Keratinocyte (primary cell): ENCODE results near the gene GRSF1. TPM values are rescaled to one million over a fixed set of nuclear protein-coding genes. Genes with fewer than 3 reads are reported as not detected.

ENCODE experiments used
- DNase-seq: peaks from one replicate; pipeline ENCODE4 v3.0.0-alpha.2; 2011; ENCODE audit warnings: low read depth, missing footprints, low spot score
- FAIRE-seq: peaks from 2 replicates; lab custom pipeline; 2011; peaks lifted over from hg19 to GRCh38; lab: Jason Lieb, UNC
- H2AFZ ChIP-seq: 2 replicates; pipeline ENCODE4 v1.6.0; 2012; ENCODE audit warnings: low read length, control low read depth, inconsistent platforms; ENCODE audit not compliant: control insufficient read depth
- H3K27ac ChIP-seq: 2 replicates; pipeline ENCODE4 v1.5.1; 2011; ENCODE audit warnings: low read length; ENCODE audit not compliant: control insufficient read depth, insufficient read depth
- H3K27me3 ChIP-seq: 3 replicates; pipeline ENCODE4 v1.6.0; 2011; ENCODE audit warnings: low read length; ENCODE audit not compliant: control insufficient read depth, insufficient read depth; ENCODE audit errors: extremely low read depth
- H3K36me3 ChIP-seq, 2 experiments: 2 replicates in 1 of 2; 3 replicates in 1 of 2; pipeline ENCODE4 v1.5.1; 2011; ENCODE audit warnings: low read length in 2 of 2, mild to moderate bottlenecking in 1 of 2; ENCODE audit not compliant: control insufficient read depth in 2 of 2, insufficient read depth in 2 of 2; ENCODE audit errors: extremely low read depth in 1 of 2
- H3K4me1 ChIP-seq: 3 replicates; pipeline ENCODE4 v1.5.1; 2011; ENCODE audit warnings: low read length; ENCODE audit not compliant: control insufficient read depth, insufficient read depth; ENCODE audit errors: extremely low read depth
- H3K4me2 ChIP-seq: 3 replicates; pipeline ENCODE4 v1.6.0; 2011; ENCODE audit warnings: low read depth, low read length; ENCODE audit not compliant: control insufficient read depth, insufficient read depth; ENCODE audit errors: extremely low read depth
- H3K4me3 ChIP-seq, 3 experiments: fragments of 200-600 bp in 1 of 3; sonication (generic) in 1 of 3; 2 replicates in 2 of 3; 3 replicates in 1 of 3; pipeline ENCODE4 v1.5.1; 2011 to 2016; ENCODE audit warnings: low read length in 3 of 3, mild to moderate bottlenecking in 3 of 3, control low read depth in 2 of 3, inconsistent platforms in 1 of 3, low read depth in 1 of 3, mixed read lengths in 1 of 3, mixed run types in 1 of 3, moderate library complexity in 1 of 3; ENCODE audit not compliant: control insufficient read depth in 2 of 3, insufficient read depth in 2 of 3; ENCODE audit errors: extremely low read depth in 1 of 3
- H3K79me2 ChIP-seq: 2 replicates; pipeline ENCODE4 v1.6.0; 2012; ENCODE audit warnings: low read length; ENCODE audit not compliant: control insufficient read depth, insufficient read depth
- H3K9ac ChIP-seq: 3 replicates; pipeline ENCODE4 v1.6.0; 2011; ENCODE audit warnings: low read length; ENCODE audit not compliant: control insufficient read depth, insufficient read depth; ENCODE audit errors: extremely low read depth
- H3K9me1 ChIP-seq: 3 replicates; pipeline ENCODE4 v1.6.0; 2011; ENCODE audit warnings: low read length; ENCODE audit not compliant: control insufficient read depth, insufficient read depth; ENCODE audit errors: extremely low read depth
- H3K9me3 ChIP-seq: 2 replicates; pipeline ENCODE4 v1.5.1; 2012; ENCODE audit warnings: low read depth, low read length; ENCODE audit not compliant: control insufficient read depth
- H4K20me1 ChIP-seq: 3 replicates; pipeline ENCODE4 v1.6.0; 2011; ENCODE audit warnings: low read length; ENCODE audit not compliant: control insufficient read depth, insufficient read depth; ENCODE audit errors: extremely low read depth
- CTCF ChIP-seq, 3 experiments: IDR thresholded peaks in 1 of 3; conservative IDR thresholded peaks in 1 of 3; optimal IDR thresholded peaks in 1 of 3; 2 replicates in 2 of 3; 3 replicates in 1 of 3; pipeline versions ENCODE3 to v1.5.1; 2011; ENCODE audit warnings: low read length in 3 of 3, mild to moderate bottlenecking in 3 of 3, moderate library complexity in 2 of 3, control low read depth in 1 of 3, inconsistent platforms in 1 of 3; ENCODE audit not compliant: insufficient read depth in 2 of 3; ENCODE audit errors: extremely low read depth in 1 of 3
- EZH2 ChIP-seq: IDR thresholded peaks from one replicate; pipeline ENCODE4 v1.6.1; 2012; ENCODE audit warnings: inconsistent platforms, mild to moderate bottlenecking, low read length, moderate library complexity
- dilution Hi-C: fragments of 300-500 bp; cut with MboI; formaldehyde crosslinking; loops from one replicate; pipeline ENCODE4 v1.7.0; 2020; ENCODE audit warnings: low sequenced_read_pairs; ENCODE audit not compliant: extremely low pct_ligation_motif_present
- polyA plus RNA-seq, 5 experiments: library from polyadenylated mRNA; depleted of rRNA in 3 of 5; stranded (reverse) in 3 of 5; stranded (forward) in 1 of 5; unstranded in 1 of 5; fragments of >200 nt; gene quantifications; 1 replicate in 1 of 5; 2 replicates in 3 of 5; 3 replicates in 1 of 5; pipeline versions ENCODE4 v1.2.1 to v1.2.3, GENCODE V29; 2011 to 2012; ENCODE audit warnings: missing spikeins in 2 of 5, low read depth in 1 of 5, low replicate concordance in 1 of 5

Gene GRSF1
- polyA plus RNA-seq, 1 donor (not counting 4 experiments of a cell fraction or from before 2014, with no cell fraction given), result 121 TPM

- no peak for TF ChIP-seq CTCF (optimal IDR thresholded peaks at IDR 0.05 in 1 of 3, IDR thresholded peaks at IDR 0.05 in 1 of 3, conservative IDR thresholded peaks at IDR 0.05 in 1 of 3; ENCODE audit: extremely low read depth in 1 of 3, insufficient read depth in 2 of 3, low read length in 3 of 3)
- TF ChIP-seq EZH2, result no peak
- peaks cover 7 to 11% of the 10 kb centered on the region in 2 experiments for H3K36me3 ChIP-seq
- peaks cover 11% of the 10 kb centered on the region for H4K20me1 ChIP-seq
- dilution Hi-C loops, result no loop called here
- H2AFZ ChIP-seq, result no peak overlapping the region
- H3K9me3 ChIP-seq, result no peaks in the 10 kb centered on the region
- DNase-seq (no peak), FAIRE-seq (no peak)
- no peak overlapping the region for H3K27ac ChIP-seq
- peaks cover 2% of the 10 kb centered on the region for H3K9me1 ChIP-seq
- no peaks in the 10 kb centered on the region for H3K27me3 ChIP-seq
- H3K9ac ChIP-seq, result no peak overlapping the region
- no peak overlapping the region for H3K4me2 ChIP-seq
- peaks cover 68% of the 10 kb centered on the region for H3K79me2 ChIP-seq
- H3K4me1 ChIP-seq, result peaks cover 6% of the 10 kb centered on the region
- H3K4me3 ChIP-seq, result no peak overlapping the region
Measured at GRCh38 chr4:70836081-70836480, 3.6 kb downstream of the GRSF1 start.

- H3K79me2 ChIP-seq, result peaks cover 68% of the 10 kb centered on the region
- H3K27ac ChIP-seq, result no peak overlapping the region
- H3K4me1 ChIP-seq, result peaks cover 6% of the 10 kb centered on the region
- no peak overlapping the region for H3K4me3 ChIP-seq
- dilution Hi-C loops, result no loop called here
- DNase-seq, result no peak
- no peak overlapping the region for H3K9ac ChIP-seq
- FAIRE-seq, result no peak
- H3K4me2 ChIP-seq, result no peak overlapping the region
- peaks cover 16 to 22% of the 10 kb centered on the region in 2 experiments for H3K36me3 ChIP-seq
- no peaks in the 10 kb centered on the region for H3K9me3 ChIP-seq
- peaks cover 10% of the 10 kb centered on the region for H4K20me1 ChIP-seq
- H3K9me1 ChIP-seq, result peaks cover 2% of the 10 kb centered on the region
- no peak for TF ChIP-seq EZH2
- no peak for TF ChIP-seq CTCF (optimal IDR thresholded peaks at IDR 0.05 in 1 of 3, IDR thresholded peaks at IDR 0.05 in 1 of 3, conservative IDR thresholded peaks at IDR 0.05 in 1 of 3; ENCODE audit: extremely low read depth in 1 of 3, insufficient read depth in 2 of 3, low read length in 3 of 3)
- no peaks in the 10 kb centered on the region for H3K27me3 ChIP-seq
- no peak overlapping the region for H2AFZ ChIP-seq
Measured at GRCh38 chr4:70833675-70834074, 6.0 kb downstream of the GRSF1 start.
